HK-2 (cell line): ENCODE results near the gene DNAJC28.
"Not testable (repeated sequence)": the region's sequence is repeated elsewhere in the genome, so short reads cannot be mapped to it uniquely, and the experiment has no call there.

ENCODE experiments used
- DNase-seq: peaks from one replicate; pipeline ENCODE4 v3.0.0-alpha.2; 2018; ENCODE audit not compliant: unreplicated experiment

Gene DNAJC28

GRCh38 chr21:33481314-33481943, 10.1 kb downstream of the DNAJC28 start:
- DNase-seq: peak; percentile 9

DNA sequence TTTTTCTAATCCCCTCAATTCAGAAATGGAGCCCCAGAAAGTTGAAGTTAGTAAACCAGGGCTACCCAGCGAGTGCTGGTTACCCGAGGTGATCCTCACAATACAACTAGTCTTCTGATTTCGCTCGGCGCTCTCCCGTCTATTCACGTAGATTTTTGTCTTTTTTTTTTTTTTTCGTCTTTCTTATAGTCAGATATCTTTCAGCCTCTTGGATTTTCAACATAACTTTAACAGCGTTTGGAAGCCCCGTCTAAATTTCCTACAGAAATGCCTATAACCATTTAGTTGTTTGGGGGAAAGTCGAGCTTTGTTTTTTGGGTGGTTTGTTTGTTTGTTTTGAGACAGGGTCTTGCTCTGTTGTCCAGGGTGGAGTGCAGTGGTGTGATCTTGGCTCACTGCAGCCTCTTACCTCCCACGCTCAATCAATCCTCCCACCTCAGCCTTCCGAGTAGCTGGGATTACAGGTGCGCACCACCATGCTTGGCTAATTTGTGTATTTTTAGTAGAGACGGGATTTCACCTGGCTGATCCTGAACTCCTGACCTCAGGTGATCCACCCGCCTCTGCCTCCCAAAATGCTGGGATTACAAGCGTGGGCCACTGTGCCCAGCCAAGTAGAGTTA, 10.9 kb downstream of the DNAJC28 start:
- DNase-seq: no peak

GRCh38 chr21:33479679-33480480, 11.6 kb downstream of the DNAJC28 start, which contains the start of gene TMEM50B:
Gene TMEM50B, minus strand, starts transcription at chr21:33479974. Its CDS starts 11,089 bp downstream, at chr21:33468885.
- peak; percentile 95 for DNase-seq

GRCh38 chr21:33478935-33479678, 12.4 kb downstream of the DNAJC28 start:
- DNase-seq: peak; percentile 28

DNA sequence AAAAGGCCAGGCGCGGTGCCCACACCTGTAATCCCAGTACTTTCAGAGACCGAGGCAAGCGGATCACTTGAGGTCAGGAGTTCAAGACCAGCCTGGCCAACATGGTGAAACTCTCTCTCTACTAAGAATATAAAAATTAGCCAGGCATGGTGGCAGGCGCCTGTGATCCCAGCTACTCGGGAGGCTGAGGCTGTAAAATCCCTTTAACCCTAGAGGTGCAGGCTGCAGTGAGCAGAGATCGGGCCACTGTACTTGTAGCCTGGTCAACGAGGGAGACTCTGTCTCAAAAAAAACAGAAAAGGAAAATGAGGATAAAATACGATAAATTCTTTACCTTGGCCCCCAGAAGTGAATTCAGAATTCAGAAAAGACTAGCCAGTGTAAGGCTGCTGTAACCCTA, 13.3 kb downstream of the DNAJC28 start:
- DNase-seq: no peak

DNA sequence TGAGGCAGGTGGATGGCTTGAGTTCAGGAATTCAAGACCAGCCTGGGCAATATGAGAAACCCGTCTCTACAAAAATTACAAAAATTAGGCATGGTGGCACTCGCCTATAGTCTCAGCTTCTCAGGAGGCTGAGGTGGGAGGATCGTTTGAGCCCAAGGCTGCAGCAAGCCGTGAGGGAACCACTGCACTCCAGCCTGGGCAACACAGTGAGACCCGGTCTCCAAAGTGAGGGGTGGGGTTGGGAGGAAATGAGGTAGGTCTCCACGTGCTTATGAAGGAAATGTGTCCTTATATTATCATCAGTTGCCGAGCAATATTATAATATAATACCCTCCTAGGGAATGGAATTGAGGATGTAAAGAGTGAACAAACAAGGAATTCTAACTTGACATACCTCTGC, 14.4 kb downstream of the DNAJC28 start:
- no peak for DNase-seq

GRCh38 chr21:33473344-33473743, 18.2 kb downstream of the DNAJC28 start:
- DNase-seq: no peak

GRCh38 chr21:33470701-33471100, 20.8 kb downstream of the DNAJC28 start:
- no peak for DNase-seq

- DNase-seq: not testable (repeated sequence)
These were observed 22.3 kb downstream of the DNAJC28 start for GRCh38 chr21:33469183-33469582.

GRCh38 chr21:33461538-33462250, 29.8 kb downstream of the DNAJC28 start:
- no peak for DNase-seq

- no peak for DNase-seq
These were observed 32.7 kb downstream of the DNAJC28 start for GRCh38 chr21:33458861-33459260.

DNA sequence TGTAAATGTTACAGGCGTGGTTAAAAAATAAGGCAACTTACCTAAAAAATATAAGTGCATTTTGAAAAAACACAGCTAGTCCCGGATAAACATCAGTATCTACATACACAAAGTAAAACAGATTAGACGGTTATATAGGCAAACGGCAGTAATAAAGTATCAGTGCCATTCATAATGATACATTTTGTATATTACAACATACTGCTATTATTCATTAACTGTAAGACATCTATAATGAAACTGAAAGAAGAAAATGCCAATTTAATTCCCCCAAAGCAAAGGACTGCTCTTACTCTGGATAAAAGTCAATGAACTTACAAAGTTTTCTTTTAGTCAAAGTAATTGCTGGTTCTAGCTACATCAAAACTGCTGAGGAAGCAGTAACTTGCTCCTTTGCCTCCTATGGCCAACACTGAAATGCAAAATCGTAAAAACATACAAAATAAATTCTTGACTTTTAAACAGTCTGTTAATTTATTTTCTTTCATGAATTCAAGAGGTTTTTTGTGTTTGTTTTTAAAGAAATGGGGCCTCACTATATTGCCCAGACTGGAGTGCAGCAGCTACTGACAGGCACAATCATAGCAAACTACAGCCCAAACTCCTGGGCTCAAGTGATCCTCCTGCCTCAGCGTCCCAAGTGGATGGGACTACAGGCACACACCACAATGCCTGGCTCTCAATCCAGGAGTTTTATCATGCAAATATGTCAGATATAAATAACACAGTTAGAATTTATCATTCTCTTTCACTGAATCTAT, 35.6 kb downstream of the DNAJC28 start:
- no peak for DNase-seq

GRCh38 chr21:33452362-33452761, 39.2 kb downstream of the DNAJC28 start:
- no peak for DNase-seq

GRCh38 chr21:33451634-33452071, 39.9 kb downstream of the DNAJC28 start:
- no peak for DNase-seq

DNA sequence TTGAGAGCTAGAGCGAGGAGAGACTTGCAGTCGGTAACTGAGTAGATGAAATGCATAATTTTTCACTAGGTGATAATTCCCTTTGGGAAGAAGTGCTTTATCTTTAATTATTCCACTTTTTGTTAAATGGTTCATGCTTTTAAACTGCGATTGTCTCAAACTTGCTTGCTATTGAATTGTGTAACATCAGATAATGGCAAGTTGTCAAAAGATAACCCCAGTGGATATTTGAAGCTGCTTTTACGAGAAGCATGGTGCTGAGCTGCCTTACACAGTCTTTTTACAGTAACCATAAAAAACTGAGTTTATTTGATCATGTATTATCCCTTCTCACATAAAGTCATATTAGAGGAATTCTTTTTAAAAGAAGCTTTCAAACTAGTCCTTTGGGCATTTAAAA, 41.9 kb downstream of the DNAJC28 start:
- no peak for DNase-seq

DNA sequence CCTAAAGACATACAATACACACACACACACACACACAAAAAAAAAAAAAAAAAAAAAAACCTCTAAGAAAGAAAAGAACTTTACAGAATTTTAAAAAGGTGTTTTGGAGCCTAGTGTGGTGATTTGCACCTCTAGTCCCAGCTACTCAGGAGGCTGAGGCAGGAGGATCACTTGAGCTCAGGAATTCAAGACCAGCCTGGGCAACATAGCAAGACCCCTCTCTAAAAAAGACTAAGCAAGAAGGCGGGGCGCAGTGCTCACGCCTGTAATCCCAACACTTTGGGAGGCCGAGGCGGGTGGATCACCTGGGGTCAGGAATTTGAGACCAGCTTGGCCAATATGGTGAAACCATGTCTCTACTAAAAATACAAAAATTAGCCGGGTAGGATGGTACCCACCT, 44.9 kb downstream of the DNAJC28 start:
- not testable (repeated sequence) for DNase-seq

DNA sequence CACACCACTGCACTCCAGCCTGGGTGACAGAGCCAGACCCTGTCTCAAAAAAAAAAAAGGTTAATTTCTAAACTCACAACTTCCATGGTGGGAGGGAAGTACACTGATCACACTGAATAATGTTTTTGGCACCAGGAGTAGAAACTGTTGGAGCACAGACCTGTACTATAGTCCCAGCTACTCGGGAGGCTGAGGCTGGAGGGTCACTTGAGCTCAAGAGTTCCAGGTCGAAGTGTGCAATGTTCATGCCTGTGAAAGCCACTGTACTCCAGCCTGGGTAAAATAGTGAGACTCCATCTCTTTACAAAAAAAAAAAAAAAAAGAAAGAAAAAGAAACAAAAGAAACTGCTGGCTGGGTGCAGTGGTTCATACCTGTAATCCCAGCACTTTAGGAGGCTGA, 47.0 kb downstream of the DNAJC28 start:
- no peak for DNase-seq

DNA sequence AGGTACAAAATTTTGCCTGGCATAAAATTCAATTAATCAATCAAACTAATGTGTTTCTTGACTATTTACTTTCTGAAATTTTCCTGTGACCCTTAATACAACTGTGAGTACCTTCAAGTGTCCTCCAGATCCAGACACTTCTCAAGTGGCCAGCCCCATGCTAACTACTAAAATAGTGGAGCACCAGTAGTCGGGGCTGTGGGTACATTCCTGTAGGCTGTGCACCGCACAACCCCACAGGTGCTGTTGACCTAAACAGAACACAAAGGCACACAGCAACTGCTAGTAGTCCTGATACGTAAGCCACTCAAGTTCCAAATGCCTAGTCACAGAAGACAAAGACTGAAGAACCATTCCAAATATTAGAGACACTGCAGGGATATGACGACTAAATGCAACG, 48.3 kb downstream of the DNAJC28 start:
- no peak for DNase-seq

- DNase-seq: peak; percentile 71
These were observed 49.7 kb downstream of the DNAJC28 start for GRCh38 chr21:33441489-33442477.
